H1 (cell line): ENCODE measurements around the gene CGN. TPM values are rescaled to one million over a fixed set of nuclear protein-coding genes. Genes with fewer than 3 reads are reported as not detected.

ENCODE experiments used
- CTCF ChIA-PET: fragments of 300-600 bp; sonication (Branson Sonifier 250); formaldehyde crosslinking; loops from one replicate; lab custom pipeline; 2021; ENCODE audit not compliant: partially characterized antibody; lab: Charles Lee
- POLR2A ChIA-PET: fragments of 300-600 bp; sonication (Branson Sonifier 250); formaldehyde crosslinking; loops from one replicate; lab custom pipeline; 2021; ENCODE audit warnings: inconsistent platforms; ENCODE audit not compliant: partially characterized antibody; lab: Charles Lee
- DNase-seq, 2 experiments: peaks; one replicate each; pipeline versions ENCODE4 v3.0.0 to v3.0.0-alpha.2; 2010 to 2022; ENCODE audit warnings: low spot score in 2 of 2, low read depth in 1 of 2, mixed read lengths in 1 of 2
- FAIRE-seq: peaks from 2 replicates; lab custom pipeline; 2011; peaks lifted over from hg19 to GRCh38; lab: Jason Lieb, UNC
- H2AFZ ChIP-seq: 2 replicates; pipeline ENCODE4 v1.8.1; 2012; ENCODE audit warnings: low read length, inconsistent platforms
- H2AK5ac ChIP-seq: 2 replicates; pipeline ENCODE4 v1.6.1; 2013; ENCODE audit warnings: low read depth, low read length
- H2BK120ac ChIP-seq: replicated peaks from 2 replicates; pipeline ENCODE3; 2013; ENCODE audit warnings: low read depth, low read length, inconsistent platforms
- H2BK12ac ChIP-seq: 2 replicates; pipeline ENCODE4 v1.6.1; 2013; ENCODE audit warnings: low read depth, low read length
- H2BK15ac ChIP-seq: 2 replicates; pipeline ENCODE4 v1.6.1; 2013; ENCODE audit warnings: low read length
- H2BK20ac ChIP-seq: 2 replicates; pipeline ENCODE4 v1.6.1; 2013; ENCODE audit warnings: low read length
- H2BK5ac ChIP-seq: 2 replicates; pipeline ENCODE4 v1.6.1; 2013; ENCODE audit warnings: low read depth, low read length
- H3K14ac ChIP-seq: 2 replicates; pipeline ENCODE4 v1.6.1; 2013; ENCODE audit warnings: inconsistent platforms; ENCODE audit not compliant: insufficient read length
- H3K18ac ChIP-seq: 2 replicates; pipeline ENCODE4 v1.6.1; 2013; ENCODE audit warnings: low read length; ENCODE audit errors: extremely low read depth
- H3K23ac ChIP-seq: 2 replicates; pipeline ENCODE4 v1.6.1; 2013; ENCODE audit warnings: inconsistent platforms; ENCODE audit not compliant: insufficient read length
- H3K23me2 ChIP-seq: 2 replicates; pipeline ENCODE4 v1.6.1; 2013; ENCODE audit warnings: low read depth, low read length
- H3K27ac ChIP-seq: 2 replicates; pipeline ENCODE4 v1.6.1; 2011; ENCODE audit warnings: low read depth, low read length, inconsistent platforms
- H3K27me3 ChIP-seq, 4 experiments: replicated peaks in 1 of 4; 1 replicate in 1 of 4; 2 replicates in 3 of 4; pipeline versions ENCODE4 v1.6.1 to v1.8.1; 2011 to 2013; ENCODE audit warnings: low read length in 3 of 4, mild to moderate bottlenecking in 3 of 4, inconsistent platforms in 2 of 4, mixed read lengths in 2 of 4, moderate library complexity in 1 of 4; ENCODE audit not compliant: control insufficient read depth in 3 of 4, insufficient read depth in 3 of 4; ENCODE audit errors: extremely low read depth in 1 of 4
- H3K36me3 ChIP-seq, 4 experiments: 2 replicates each; pipeline versions ENCODE4 v1.6.1 to v1.8.1; 2011 to 2013; ENCODE audit warnings: mild to moderate bottlenecking in 4 of 4, low read length in 3 of 4, moderate library complexity in 2 of 4, control low read depth in 1 of 4, inconsistent platforms in 1 of 4; ENCODE audit not compliant: insufficient read depth in 4 of 4, control insufficient read depth in 2 of 4
- H3K4ac ChIP-seq: replicated peaks from 2 replicates; pipeline ENCODE3; 2013; ENCODE audit warnings: low read length, low read depth, mixed read lengths, inconsistent platforms; ENCODE audit not compliant: insufficient read length
- H3K4me1 ChIP-seq, 4 experiments: replicated peaks in 1 of 4; 1 replicate in 1 of 4; 2 replicates in 3 of 4; pipeline versions ENCODE4 v1.6.1 to v1.8.1; 2011 to 2013; ENCODE audit warnings: low read length in 3 of 4, inconsistent platforms in 2 of 4, mixed read lengths in 1 of 4; ENCODE audit not compliant: insufficient read depth in 4 of 4, control insufficient read depth in 3 of 4
- H3K4me2 ChIP-seq, 2 experiments: 2 replicates each; pipeline versions ENCODE4 v1.6.1 to v1.8.1; 2011 to 2013; ENCODE audit warnings: low read depth in 2 of 2, low read length in 2 of 2, control low read depth in 1 of 2, inconsistent platforms in 1 of 2, mild to moderate bottlenecking in 1 of 2; ENCODE audit not compliant: insufficient read depth in 1 of 2
- H3K4me3 ChIP-seq, 4 experiments: fragments of 200-600, 300-600 bp in 1 of 4; sonication (generic), shearing (Covaris generic), sonication (Bioruptor Twin) in 1 of 4; 2 replicates each; pipeline versions ENCODE4 v1.5.1 to v1.8.1; 2011 to 2016; ENCODE audit warnings: low read length in 4 of 4, low read depth in 3 of 4, control low read depth in 2 of 4, inconsistent platforms in 2 of 4, mild to moderate bottlenecking in 2 of 4, mixed read lengths in 1 of 4, moderate library complexity in 1 of 4; ENCODE audit not compliant: insufficient read depth in 2 of 4; ENCODE audit errors: extremely low read depth in 1 of 4
- H3K56ac ChIP-seq: replicated peaks from 2 replicates; pipeline ENCODE3; 2013; ENCODE audit warnings: low read depth, mild to moderate bottlenecking, mixed read lengths, low read length, inconsistent platforms; ENCODE audit not compliant: insufficient read length
- H3K79me1 ChIP-seq: 2 replicates; pipeline ENCODE4 v1.6.1; 2013; ENCODE audit warnings: low read depth, low read length, control low read depth
- H3K79me2 ChIP-seq, 2 experiments: 2 replicates each; pipeline versions ENCODE4 v1.6.1 to v1.8.1; 2012 to 2013; ENCODE audit warnings: low read length in 2 of 2, mild to moderate bottlenecking in 2 of 2, inconsistent platforms in 1 of 2; ENCODE audit not compliant: insufficient read depth in 2 of 2, control insufficient read depth in 1 of 2
- H3K9ac ChIP-seq, 4 experiments: replicated peaks in 1 of 4; 1 replicate in 1 of 4; 2 replicates in 3 of 4; pipeline versions ENCODE4 v1.6.1 to v1.8.1; 2011 to 2013; ENCODE audit warnings: low read depth in 3 of 4, low read length in 3 of 4, control low read depth in 2 of 4, mild to moderate bottlenecking in 2 of 4, moderate library complexity in 2 of 4, inconsistent platforms in 1 of 4; ENCODE audit errors: extremely low read depth in 1 of 4
- H3K9me3 ChIP-seq, 2 experiments: 2 replicates each; pipeline versions ENCODE4 v1.6.1 to v1.8.1; 2012 to 2013; ENCODE audit warnings: mild to moderate bottlenecking in 2 of 2, moderate library complexity in 2 of 2, control low read depth in 1 of 2, inconsistent platforms in 1 of 2, low read depth in 1 of 2, low read length in 1 of 2, mixed read lengths in 1 of 2; ENCODE audit not compliant: insufficient read depth in 2 of 2
- H4K20me1 ChIP-seq, 2 experiments: replicated peaks in 1 of 2; 2 replicates each; pipeline versions ENCODE3 to v1.8.1; 2011 to 2013; ENCODE audit warnings: inconsistent platforms in 2 of 2, low read length in 2 of 2, mild to moderate bottlenecking in 1 of 2; ENCODE audit not compliant: insufficient read depth in 2 of 2, control insufficient read depth in 1 of 2
- H4K5ac ChIP-seq: 2 replicates; pipeline ENCODE4 v1.6.1; 2013; ENCODE audit warnings: low read length, low read depth, mixed read lengths, inconsistent platforms; ENCODE audit not compliant: insufficient read length
- H4K8ac ChIP-seq: 2 replicates; pipeline ENCODE4 v1.8.0; 2013; ENCODE audit warnings: mild to moderate bottlenecking, moderate library complexity, low read length, inconsistent platforms; ENCODE audit not compliant: insufficient read depth; ENCODE audit errors: extremely low read depth
- H4K91ac ChIP-seq: replicated peaks from 2 replicates; pipeline ENCODE3; 2013; ENCODE audit warnings: low read length, mixed read lengths, inconsistent platforms; ENCODE audit not compliant: insufficient read length
- BACH1 ChIP-seq: IDR thresholded peaks from 2 replicates; pipeline ENCODE4 v1.6.1; 2012; ENCODE audit warnings: low read length, improper control_type of control experiment
- BCL11A ChIP-seq, 2 experiments: IDR thresholded peaks; one replicate each; pipeline ENCODE4 v1.6.1; 2011; ENCODE audit warnings: low read depth in 2 of 2, low read length in 2 of 2, mild to moderate bottlenecking in 2 of 2
- CHD2 ChIP-seq: IDR thresholded peaks from 2 replicates; pipeline ENCODE4 v1.6.1; 2012; ENCODE audit warnings: low read length, improper control_type of control experiment
- EGR1 ChIP-seq: IDR thresholded peaks from 2 replicates; pipeline ENCODE4 v1.6.1; 2011; ENCODE audit warnings: low read depth, low read length, borderline replicate concordance
- FOSL1 ChIP-seq: IDR thresholded peaks from 2 replicates; pipeline ENCODE4 v1.6.1; 2011; ENCODE audit warnings: mild to moderate bottlenecking, low read depth, low read length, moderate library complexity; ENCODE audit not compliant: insufficient read depth
- HDAC6 ChIP-seq: IDR thresholded peaks from one replicate; pipeline ENCODE4 v1.7.1; 2012; ENCODE audit warnings: low read depth, mild to moderate bottlenecking, inconsistent platforms, low read length, moderate library complexity
- KDM4A ChIP-seq: IDR thresholded peaks from one replicate; pipeline ENCODE4 v1.7.1; 2012; ENCODE audit warnings: low read depth, mild to moderate bottlenecking, moderate library complexity, low read length, inconsistent platforms; ENCODE audit not compliant: severe bottlenecking
- KDM5A ChIP-seq: fragments of 200-600 bp; IDR thresholded peaks from 2 replicates; pipeline ENCODE4 v1.7.1; 2012; ENCODE audit warnings: mild to moderate bottlenecking, low read length, inconsistent platforms, mixed read lengths
- MAX ChIP-seq: IDR thresholded peaks from 2 replicates; pipeline ENCODE4 v1.6.1; 2012; ENCODE audit warnings: inconsistent platforms
- RFX5 ChIP-seq: IDR thresholded peaks from 2 replicates; pipeline ENCODE4 v1.6.1; 2011; ENCODE audit warnings: low read depth, low read length, improper control_type of control experiment, borderline replicate concordance
- RXRA ChIP-seq: IDR thresholded peaks from 2 replicates; pipeline ENCODE4 v1.6.1; 2011; ENCODE audit warnings: low read depth, mild to moderate bottlenecking, low read length, moderate library complexity; ENCODE audit not compliant: insufficient read depth
- SAP30 ChIP-seq: fragments of 300-600 bp; sonication (generic); IDR thresholded peaks from 2 replicates; pipeline ENCODE4 v1.7.1; 2012; ENCODE audit warnings: low read length, moderate library complexity, mild to moderate bottlenecking, inconsistent platforms; ENCODE audit not compliant: insufficient read depth, insufficient replicate concordance
- TAF1 ChIP-seq: IDR thresholded peaks from 2 replicates; pipeline ENCODE4 v1.6.1; 2011; ENCODE audit warnings: mild to moderate bottlenecking, low read depth, low read length
- WGBS, 2 experiments: shearing (Covaris generic) in 1 of 2; methylation state at CpG; one replicate each; pipeline versions ENCODE4 v1.1.6 to v1.1.7; 2013 to 2015; ENCODE audit warnings: low lambda C conversion rate in 2 of 2, mixed read lengths in 2 of 2, inconsistent platforms in 1 of 2, low coverage in 1 of 2, missing lambda C conversion rate in 1 of 2; ENCODE audit not compliant: insufficient replicate concordance in 2 of 2, insufficient coverage in 1 of 2, insufficient read length in 1 of 2; ENCODE audit errors: extremely low coverage in 1 of 2, missing lambda C conversion rate in 1 of 2; 5-methylcytosine and 5-hydroxymethylcytosine counted together
- polyA plus RNA-seq, 7 experiments: library from polyadenylated mRNA; depleted of rRNA in 3 of 7; stranded (reverse) in 5 of 7; unstranded in 2 of 7; fragments of >200 nt in 5 of 7; fragments of 200-250 nt in 2 of 7; gene quantifications; 1 replicate in 5 of 7; 2 replicates in 1 of 7; 4 replicates in 1 of 7; pipeline versions ENCODE4 v1.2.1 to v1.2.3, GENCODE V29; 2011 to 2013; ENCODE audit warnings: missing spikeins in 2 of 7, mixed read lengths in 2 of 7
- total RNA-seq: library from RNA; stranded (reverse); fragmentation: NEBNext Ultra II Directional; extraction: Animal tissue kit (Norgen Biotek cat#: 25700); gene quantifications from 2 replicates; pipeline ENCODE4 v1.2.1, GENCODE V29; 2021
- TF ChIP-seq, protein P1 (sequence below): IDR thresholded peaks from 2 replicates; pipeline ENCODE4 v1.6.1; 2012; ENCODE audit warnings: inconsistent platforms

Gene CGN
- total and polyA plus RNA-seq, 2 of the 8 experiments (the other 6 are each of a cell fraction or from before 2014, with no cell fraction given): 15.9 to 52.7 TPM

DNA sequence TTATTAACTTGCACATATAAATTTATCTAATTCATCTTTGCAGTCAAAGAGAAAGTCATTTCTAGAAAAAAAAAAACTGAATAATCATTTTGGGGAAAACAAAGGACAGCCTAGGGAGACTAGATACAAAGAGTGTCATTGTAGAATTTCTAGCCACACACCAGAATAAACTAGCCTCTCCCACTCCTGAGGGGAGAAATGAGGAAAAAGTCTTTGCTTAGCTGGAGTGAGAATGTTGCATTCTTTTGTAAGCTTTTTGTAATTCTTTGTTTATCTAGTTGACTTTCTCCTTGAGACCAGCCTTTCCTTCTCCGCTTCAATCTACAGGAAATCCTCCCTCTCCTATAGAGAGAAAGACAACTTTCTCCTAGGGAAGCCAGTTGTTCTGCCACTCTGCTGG lies 15.9 kb upstream of the CGN start:
- Histone ChIP-seq H3K23ac (no peak overlapping the region), H3K23me2 (no peaks in the 10 kb centered on the region), H3K9me3 (no peaks in the 10 kb centered on the region), H3K4ac (no peak overlapping the region), H3K27me3 (no peaks in the 10 kb centered on the region), H4K20me1 (no peaks in the 10 kb centered on the region), H2AK5ac (no peak overlapping the region), H2BK15ac (no peak overlapping the region), H4K91ac (no peak overlapping the region), H2AFZ (no peak overlapping the region), H3K79me1 (no peaks in the 10 kb centered on the region), H2BK20ac (no peak overlapping the region), H4K5ac (no peak overlapping the region), H3K9ac (no peak overlapping the region), H3K4me2 (no peak overlapping the region), H2BK5ac (no peak overlapping the region), H3K56ac (no peak overlapping the region), H3K79me2 (no peaks in the 10 kb centered on the region), H3K4me3 (no peak overlapping the region), H2BK12ac (no peak overlapping the region), H3K4me1 (no peaks in the 10 kb centered on the region), H3K18ac (no peak overlapping the region), H2BK120ac (no peak overlapping the region), H3K27ac (no peak overlapping the region), H4K8ac (no peak overlapping the region), H3K36me3 (no peaks in the 10 kb centered on the region), H3K14ac (no peak overlapping the region)
- ChIA-PET POLR2A (interaction anchor here (0.7 to 1.3 kb wide), 3 partner anchors 18 to 30 kb away, joined by 3 read pairs; no protein-coding TSS in a partner anchor), CTCF (interaction anchor here (1.3 kb wide), 1 partner anchor 11 kb away, joined by 5 read pairs; no protein-coding TSS in a partner anchor)
- 86% methylated on average over 1 of the region's 1 CpG; no CpG with 5 or more reads in 1 of the 2 experiments for WGBS, 2 experiments
- DNase-seq: no peak
- no peak for FAIRE-seq
- TF ChIP-seq, protein P1, sequence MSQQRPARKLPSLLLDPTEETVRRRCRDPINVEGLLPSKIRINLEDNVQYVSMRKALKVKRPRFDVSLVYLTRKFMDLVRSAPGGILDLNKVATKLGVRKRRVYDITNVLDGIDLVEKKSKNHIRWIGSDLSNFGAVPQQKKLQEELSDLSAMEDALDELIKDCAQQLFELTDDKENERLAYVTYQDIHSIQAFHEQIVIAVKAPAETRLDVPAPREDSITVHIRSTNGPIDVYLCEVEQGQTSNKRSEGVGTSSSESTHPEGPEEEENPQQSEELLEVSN: no peak
- no peak for TF ChIP-seq BACH1
- TF ChIP-seq EGR1: no peak
- no peak for TF ChIP-seq SAP30
- TF ChIP-seq KDM4A: no peak
- TF ChIP-seq FOSL1: no peak
- TF ChIP-seq BCL11A (IDR thresholded peaks at IDR 0.05; ENCODE audit: low read depth in 2 of 2, low read length in 2 of 2): no peak
- TF ChIP-seq CHD2: no peak
- no peak for TF ChIP-seq HDAC6
- TF ChIP-seq TAF1: no peak
- no peak for TF ChIP-seq RFX5
- TF ChIP-seq MAX: no peak
- no peak for TF ChIP-seq KDM5A
- no peak for TF ChIP-seq RXRA
